HG03378 (cell line): ENCODE data around the gene TBC1D3I.
"Not testable (repeated sequence)": the region's sequence is repeated elsewhere in the genome, so short reads cannot be mapped to it uniquely, and the experiment has no call there.

Source experiments
- ATAC-seq: cut with Tn5 transposase; IDR thresholded peaks from one replicate; pipeline ENCODE4 v1.9.1; 2021; ENCODE audit warnings: mild to moderate bottlenecking, moderate library complexity; ENCODE audit not compliant: unreplicated experiment

The TBC1D3I gene

DNA sequence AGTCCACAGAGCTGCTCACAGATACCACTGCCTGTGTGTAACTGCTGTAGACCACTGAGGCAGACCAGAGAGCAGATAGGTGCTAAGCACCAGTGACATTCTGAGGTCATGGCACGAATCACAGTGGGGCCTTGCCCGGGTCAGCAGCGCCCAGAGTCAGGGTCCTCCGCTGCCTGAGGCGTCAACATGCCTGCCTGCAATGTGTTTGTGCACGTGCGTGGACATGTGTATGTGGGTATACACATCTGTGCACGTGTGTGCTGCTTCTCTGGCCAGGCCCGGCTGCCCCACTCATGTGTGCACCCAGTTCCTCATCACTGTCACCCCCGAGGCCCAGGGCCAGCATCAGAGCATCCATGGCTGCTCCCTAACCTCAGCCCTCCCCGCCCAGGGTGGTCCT, at the start of gene TBC1D3I:
TSS of gene TBC1D3I (minus strand) at position 101 of the 400 bp plus-strand sequence. CDS start 1,585 bp downstream, outside the sequence.
- not testable (repeated sequence) for ATAC-seq

DNA sequence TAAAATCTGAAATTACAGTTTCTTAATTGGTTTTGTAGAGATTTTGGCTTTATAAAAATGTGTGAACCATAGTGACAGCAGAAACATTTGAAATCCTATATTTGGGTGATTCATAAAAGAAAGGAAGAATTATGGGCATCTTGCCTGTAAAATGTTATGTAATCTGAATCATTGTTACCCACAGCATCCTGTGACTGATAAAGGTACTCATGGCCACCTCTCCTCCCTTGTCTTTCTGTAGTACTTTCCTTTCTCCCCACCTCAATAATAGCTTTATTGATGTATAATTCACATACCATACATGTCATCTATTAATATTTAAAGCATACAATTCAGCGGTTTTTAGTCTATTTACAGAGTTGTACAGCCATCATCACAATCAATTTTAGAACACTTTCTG, 30.8 kb upstream of the TBC1D3I start:
- not testable (repeated sequence) for ATAC-seq

DNA sequence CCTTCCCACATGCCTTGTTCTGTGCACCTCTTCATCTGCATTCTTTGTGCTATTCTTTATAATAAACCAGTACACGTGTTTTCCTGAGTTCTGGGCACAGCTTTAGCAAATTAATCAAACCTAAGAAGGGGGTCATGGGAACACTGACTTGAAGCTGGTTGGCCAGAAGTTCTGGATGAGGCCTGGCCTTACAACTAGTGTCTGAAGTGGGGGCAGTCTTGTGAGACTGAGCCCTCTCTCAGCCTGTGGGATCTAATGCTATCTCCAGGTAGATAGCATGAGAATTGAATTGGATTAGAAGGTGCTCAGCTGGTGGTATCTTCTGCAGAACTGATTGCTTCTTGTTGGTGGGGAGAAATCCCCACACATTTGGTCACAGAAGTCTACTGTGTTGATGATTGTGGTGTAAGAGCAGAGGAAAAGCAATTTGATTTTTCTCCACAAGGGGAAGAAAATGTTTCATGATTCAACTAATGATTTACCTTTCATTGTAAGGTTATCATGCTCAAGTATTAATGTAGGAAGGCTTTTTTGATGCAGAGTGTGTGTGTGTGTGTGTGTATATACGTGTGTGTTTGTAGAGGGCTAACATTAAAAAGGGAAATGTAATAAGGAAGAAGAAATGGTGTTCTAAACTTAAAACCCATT, 25.7 kb upstream of the TBC1D3I start:
- ATAC-seq, result not testable (repeated sequence)

DNA sequence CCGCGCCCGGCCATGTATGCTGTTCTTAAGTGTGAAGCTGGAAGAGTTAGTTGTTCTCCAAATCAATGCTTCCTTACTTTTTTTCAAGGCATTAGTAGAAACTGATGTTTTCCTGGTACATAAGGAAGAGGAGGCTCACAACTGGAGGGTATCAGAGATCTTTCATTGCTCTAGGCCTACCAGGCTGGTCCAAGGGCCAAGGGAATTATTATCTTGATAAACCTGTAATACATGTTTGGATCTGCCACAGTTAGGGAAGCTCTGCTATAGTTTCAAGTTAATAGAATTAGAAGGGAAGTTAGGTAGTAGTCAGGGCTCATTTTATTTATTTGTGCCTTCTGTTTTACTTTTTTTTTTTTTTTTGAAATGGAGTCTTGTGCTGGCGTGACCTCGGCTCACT, 19.8 kb upstream of the TBC1D3I start:
- not testable (repeated sequence) for ATAC-seq

DNA sequence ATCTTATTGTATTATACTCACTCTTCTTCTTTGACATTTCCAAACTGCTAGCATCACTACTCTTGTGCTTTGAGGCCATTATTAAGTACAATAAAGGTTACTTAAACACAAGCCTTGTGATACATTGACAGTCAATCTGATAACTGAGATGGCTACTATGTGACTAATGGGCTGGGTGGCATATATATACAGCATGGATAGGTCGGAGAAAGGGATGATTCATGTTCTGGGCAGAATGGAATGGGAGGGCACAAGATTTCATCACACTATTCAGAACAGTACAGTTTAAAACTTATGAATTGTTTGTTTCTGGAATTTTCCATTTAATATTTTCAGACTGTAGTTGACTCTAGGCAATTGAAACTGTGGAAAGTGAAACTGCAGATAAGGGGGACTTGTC, 18.9 kb upstream of the TBC1D3I start:
- ATAC-seq, result not testable (repeated sequence)

DNA sequence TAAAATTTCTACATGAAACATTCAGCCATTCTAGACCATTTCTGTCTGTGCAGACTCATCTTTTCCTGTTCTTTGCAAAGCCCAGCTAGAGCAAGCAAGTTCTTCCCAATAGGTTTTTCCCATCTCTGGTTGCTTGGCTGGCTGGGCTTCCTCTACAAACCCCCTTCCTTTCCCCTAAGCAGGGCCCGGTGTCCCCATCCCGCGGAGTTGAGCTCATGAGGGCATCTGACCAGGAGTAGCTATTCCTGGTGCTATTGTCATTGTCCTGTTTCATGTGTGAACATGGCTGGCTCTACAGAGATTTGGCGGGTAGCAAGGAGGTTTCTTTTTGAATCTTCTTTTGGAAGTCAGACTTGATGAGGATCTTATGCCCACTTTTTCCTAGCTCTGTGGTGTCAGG, 22.3 kb downstream of the TBC1D3I start:
- not testable (repeated sequence) for ATAC-seq

DNA sequence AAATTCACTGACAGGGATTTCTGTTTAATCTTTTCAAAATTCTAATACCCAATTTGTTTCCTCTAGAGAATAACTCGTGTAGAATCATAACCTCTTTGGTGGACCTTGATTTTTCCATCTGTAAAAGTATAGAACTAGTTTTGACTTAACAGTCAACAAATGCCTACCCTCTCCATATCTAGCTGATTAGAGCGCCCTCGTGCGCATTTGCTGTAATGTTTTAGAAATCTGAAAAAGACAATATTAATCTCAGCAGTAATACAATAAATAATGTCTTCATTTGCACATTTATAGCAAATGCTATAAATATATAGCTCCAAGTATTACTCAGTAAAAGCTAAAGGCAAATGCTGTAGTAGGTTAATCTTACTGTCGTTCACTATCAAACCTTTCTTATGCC, 34.7 kb downstream of the TBC1D3I start:
- ATAC-seq, result not testable (repeated sequence)

DNA sequence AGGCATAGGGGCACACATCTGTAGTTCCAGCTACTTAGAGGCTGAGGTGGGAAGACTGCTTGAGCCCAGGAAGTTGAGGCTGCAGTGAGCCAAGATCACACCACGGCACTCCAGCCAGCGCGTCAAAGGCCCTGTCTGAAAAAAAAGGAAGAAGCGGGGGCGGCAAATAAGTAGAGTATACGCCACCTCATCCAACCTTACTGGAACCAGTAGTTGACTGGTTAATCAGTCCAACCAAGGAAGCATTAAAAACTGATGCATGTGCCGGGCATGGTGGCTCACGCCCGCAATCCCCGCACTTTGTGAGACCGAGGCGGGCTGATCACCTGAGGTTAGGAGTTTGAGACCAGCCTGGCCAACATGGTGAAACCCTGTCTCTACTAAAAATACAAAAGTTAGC, 41.4 kb downstream of the TBC1D3I start:
- not testable (repeated sequence) for ATAC-seq

DNA sequence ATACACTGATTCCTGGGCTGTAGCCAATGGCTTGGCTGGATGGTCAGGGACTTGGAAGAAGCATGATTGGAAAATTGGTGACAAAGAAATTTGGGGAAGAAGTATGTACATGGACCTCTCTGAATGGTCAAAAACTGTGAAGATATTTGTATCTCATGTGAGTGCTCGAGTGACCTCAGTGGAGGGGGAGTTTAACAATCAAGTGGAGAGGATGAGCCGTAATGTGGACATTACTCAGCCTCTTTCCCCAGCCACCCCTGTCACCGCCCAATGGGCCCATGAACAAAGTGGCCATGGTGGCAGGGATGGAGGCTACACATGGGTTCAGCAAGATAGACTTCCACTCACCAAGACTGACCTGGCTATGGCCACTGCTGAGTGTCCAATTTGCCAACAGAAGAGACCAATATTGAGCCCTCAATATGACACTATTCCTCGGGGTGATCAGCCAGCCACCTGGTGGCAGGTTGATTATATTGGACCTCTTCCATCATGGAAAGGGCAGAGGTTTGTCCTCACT, 42.7 kb downstream of the TBC1D3I start:
- ATAC-seq, result not testable (repeated sequence)

DNA sequence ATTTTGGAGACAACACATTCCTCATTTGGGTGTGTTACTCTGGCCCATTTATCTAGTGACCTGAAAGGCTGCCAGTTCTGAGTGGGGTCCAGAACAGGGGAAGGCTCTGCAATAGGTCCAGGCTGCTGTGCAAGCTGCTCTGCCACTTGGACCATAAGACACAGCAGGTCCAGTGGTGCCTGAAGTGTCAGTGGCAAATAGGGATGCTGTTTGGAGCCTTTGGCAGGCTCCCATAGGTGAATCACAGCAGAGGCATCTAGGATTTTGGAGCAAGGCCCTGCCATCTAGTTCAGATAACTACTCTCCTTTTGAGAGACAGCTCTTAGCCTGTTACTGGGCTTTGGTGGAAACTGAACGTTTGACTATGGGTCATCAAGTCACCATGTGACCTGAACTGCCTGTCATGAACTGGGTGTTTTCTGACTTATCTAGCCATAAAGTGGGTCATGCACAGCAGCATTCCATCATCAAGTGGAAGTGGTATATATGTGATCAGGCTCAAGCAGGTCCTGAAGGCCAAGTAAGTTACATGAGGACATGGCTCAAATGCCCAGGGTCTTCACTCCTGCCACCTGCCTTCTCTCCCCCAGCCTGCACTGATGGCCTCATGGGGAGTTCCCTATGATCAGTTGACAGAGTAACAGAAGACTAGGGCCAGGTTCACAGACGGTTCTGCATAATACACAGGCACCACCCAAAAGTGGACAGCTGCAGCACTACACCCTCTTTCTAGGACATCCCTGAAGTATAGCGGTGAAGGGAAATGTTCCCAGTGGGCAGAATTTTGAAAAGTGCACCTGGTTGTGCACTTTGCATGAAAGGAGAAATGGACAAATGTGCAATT, 43.4 kb downstream of the TBC1D3I start:
- not testable (repeated sequence) for ATAC-seq

DNA sequence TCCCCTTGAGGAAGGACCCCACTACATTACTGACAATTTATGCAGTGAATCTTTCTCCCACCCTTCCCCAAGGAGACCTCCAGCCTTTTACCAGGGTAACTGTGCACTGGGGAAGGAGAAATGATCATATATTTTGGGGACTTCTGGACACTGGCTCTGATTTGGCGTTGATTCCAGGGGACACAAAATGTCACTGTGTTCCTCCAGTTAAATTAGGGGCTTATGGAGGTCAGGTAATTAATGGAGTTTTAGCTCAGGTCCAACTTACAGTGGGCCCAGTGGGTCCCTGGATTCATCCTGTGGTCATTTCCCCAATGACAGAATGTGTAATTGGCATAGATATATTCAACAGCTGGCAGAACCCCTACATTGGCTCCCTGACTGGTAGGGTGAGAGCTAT, 44.8 kb downstream of the TBC1D3I start:
- not testable (repeated sequence) for ATAC-seq

DNA sequence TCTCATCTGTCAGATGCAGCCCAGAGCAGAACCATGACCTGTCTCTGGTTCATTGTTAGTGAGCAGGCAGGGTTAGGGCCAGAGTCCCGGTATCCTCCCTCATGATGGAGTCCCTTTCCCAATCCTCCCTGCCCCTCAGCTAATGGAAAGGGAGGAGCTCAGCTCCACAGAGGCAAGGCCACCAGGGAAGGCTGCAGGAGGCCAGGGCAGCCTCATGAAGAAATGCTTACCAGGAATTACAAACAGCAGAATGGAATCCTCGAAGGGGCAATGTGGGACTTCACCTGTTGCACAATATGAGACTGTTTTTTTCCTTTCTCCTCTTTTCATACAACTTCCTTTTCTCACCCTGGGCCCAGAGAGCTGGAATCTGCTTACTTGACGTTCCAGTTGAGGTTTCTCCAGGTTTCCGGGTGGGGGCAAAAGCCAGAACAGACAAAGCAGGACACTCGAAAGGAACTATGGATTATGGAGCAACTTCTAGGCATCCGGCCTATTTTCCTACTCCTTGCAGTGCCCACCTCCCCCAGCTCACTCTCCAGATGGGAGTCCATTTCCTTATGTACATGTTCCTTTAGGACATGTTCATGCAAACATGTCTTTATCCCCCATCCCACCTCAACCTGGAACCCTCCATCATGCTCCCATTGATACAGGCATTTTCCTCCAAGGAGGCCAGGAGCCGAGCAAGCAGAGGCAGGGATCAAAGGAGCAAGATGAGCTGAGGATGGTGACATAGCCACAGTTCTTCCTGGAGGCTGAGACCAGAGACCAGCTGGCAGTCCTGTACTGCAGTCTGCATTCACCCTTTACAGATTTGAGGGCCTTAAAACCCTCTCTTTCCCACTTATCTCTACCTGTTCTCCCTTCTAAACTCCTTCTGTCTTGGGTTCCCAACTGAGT, 48.7 kb downstream of the TBC1D3I start:
- not testable (repeated sequence) for ATAC-seq

DNA sequence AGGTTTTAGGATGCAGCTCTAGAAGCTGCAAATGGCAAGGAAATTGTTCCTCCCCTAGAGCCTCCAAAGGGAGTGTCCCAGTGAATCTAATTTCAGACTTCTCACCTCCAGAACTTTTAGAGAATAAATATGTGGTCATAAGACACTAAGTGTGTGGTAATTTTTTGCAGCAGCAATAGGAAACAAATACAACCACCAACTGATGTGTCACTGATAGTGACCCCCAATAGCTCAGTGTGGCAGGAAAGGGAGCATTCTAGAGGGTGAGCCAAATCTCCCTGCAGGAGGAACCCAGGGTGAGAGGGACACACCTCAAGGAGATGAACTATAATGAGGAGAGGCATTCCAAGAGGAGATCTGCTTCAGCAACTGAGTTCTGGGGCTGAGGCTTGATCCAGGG, 49.5 kb downstream of the TBC1D3I start:
- no peak for ATAC-seq

DNA sequence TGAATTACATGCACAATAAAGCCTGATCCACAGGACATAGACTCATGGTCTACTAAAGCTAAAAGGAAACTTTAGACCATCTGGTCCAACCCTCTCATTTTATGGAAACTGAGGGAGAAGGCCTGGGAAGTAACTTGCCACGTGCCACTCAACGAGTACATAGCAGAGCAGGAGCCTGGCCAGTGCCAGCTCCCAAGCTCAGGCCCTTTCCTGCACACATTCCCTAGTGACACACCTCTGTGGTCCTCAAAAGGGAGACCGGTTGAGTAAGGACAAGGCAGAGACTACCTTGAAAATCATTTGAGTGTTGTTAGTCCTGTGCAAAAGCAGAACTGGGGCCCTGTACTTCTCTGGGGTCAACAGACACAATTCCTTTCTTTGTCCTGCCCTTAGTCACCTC, 50.7 kb downstream of the TBC1D3I start:
- ATAC-seq, result no peak

DNA sequence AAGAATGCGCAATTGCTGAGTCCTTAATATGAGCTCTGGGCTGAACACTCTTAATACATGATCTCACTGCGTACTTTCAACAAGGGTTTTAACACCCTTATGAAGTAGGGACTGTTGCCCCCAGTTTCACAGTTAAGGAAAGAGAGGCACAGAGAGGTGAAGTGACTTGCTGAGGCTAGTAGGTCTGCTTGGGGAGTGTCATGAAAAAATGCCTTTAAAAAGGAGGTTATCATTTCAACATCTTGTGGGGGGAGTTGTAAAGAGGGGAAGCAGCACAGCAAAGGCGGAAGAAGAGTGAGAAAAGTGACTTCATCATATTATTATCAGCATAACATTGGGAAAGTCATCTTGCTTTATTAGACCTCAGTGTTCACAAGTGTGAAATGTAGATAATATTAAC, 51.4 kb downstream of the TBC1D3I start:
- no peak for ATAC-seq

DNA sequence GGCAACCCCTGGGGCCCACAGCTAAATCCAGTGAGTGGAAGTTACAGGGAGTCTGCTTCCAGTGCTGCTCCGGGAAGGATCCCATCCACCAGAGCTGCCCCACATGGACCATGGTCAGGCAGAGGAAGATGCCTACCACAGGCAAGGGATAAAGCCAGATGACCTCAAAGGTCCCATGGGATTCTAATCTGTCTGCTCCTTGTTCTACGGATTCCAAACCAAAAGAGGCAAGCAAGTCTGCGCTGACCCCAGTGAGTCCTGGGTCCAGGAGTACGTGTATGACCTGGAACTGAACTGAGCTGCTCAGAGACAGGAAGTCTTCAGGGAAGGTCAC, 52.1 kb downstream of the TBC1D3I start:
- ATAC-seq, result no peak

DNA sequence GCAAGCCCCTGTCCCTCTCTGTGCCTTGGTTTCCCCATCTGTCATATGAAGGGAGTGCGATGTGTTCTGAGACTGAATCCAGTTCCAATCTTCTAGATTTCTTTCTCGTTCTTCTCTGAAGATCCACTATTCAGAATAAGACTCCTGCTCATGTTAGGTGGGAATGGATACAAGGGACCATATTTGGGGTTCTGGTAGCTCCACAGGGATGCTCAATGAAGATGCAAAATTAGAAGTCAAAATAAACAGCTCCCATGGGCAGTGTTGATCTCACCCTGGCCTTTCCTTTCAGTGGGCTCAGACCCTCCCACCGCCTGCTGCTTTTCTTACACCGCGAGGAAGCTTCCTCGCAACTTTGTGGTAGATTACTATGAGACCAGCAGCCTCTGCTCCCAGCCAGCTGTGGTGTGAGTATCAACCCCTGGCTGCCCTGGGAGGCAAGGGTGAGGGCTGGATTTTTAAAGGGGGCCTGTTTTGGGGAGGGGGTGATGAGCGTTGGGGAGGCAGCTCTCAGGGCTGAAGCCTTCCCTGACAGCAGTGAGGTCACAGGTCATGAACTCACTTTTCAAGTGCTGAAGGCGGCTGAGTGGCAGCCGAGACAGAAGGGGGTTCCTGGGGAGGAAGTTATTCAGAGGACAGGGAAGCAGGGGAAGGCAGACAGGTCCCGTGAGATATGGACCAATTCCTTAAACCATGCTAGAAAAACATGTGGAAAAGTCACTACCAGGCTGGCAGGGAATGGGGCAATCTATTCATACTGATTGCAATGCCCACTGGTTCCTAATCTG, 52.7 kb downstream of the TBC1D3I start:
- not testable (repeated sequence) for ATAC-seq

DNA sequence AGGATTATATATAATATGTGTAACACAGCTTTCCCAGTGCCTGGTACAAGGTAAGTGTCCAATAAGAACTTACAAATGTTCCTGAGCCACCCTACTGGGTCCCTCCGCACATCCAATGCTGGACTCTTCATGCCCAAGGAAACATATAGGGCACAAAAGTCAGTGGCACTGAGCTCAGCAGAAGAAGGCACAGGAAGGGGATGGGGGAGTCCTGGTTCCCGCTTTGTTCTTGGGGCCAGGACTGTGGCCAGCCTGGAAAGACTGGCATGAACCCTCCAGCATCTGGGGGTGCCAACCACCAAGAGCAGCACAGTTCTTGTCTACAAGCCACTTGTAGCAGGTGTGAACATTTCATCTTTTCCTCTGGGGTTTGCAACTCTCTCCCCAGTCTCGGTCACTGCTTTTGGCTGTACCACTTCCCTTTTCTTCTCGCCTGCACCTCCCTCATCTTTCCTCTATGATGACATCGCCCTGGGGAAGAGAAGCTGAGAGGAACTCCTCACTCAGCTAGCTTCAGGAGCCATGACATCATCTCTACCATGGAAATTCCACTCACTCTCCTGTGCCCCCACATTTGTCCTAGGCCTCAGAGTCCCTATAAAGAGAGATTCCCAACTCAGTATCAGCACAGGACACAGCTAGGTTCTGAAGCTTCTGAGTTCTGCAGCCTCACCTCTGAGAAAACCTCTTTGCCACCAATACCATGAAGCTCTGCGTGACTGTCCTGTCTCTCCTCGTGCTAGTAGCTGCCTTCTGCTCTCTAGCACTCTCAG, 53.7 kb downstream of the TBC1D3I start, which contains the start of gene CCL4L2:
TSS of gene CCL4L2 (plus strand) at position 625 of the 773 bp plus-strand sequence.
- ATAC-seq, result peak; percentile 61

DNA sequence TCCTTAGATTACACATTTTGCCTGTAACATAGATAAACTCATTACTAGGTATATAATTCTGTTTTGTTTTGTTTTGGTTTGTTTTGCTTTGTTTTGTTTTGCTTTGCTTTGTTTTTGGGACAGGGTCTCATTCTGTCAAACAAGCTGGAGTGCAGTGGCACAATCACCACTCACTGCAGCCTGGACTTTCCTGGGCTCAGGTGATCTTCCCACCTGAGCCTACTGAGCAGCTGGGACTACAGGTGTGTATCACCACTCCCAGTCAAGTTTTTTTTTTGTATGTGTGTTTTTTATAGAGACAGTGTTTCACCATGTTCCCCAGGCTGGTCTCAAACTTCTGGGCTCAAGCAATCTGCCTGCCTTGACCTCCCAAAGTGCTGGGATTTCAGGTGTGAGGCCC, 54.8 kb downstream of the TBC1D3I start:
- ATAC-seq, result no peak
